HepG2 (cell line): ENCODE results near the gene SELENOH. TPM values are rescaled to one million over a fixed set of nuclear protein-coding genes. Genes with fewer than 3 reads are reported as not detected.

ENCODE experiments used
- BRF2 ChIP-seq: sonication (generic); formaldehyde crosslinking; IDR thresholded peaks from 2 replicates; pipeline ENCODE4 v1.8.1; 2022; ENCODE audit warnings: mild to moderate bottlenecking, missing genetic modification reagents
- CBX5 ChIP-seq: sonication (generic); formaldehyde crosslinking; IDR thresholded peaks from 2 replicates; pipeline ENCODE4 v1.4.0; 2020; ENCODE audit warnings: missing genetic modification reagents, borderline replicate concordance
- DR1 ChIP-seq: sonication (generic); formaldehyde crosslinking; IDR thresholded peaks from 2 replicates; pipeline ENCODE4 v1.8.0; 2021; ENCODE audit warnings: mild to moderate bottlenecking, missing genetic modification reagents, inconsistent platforms
- EP300 ChIP-seq, 3 experiments: sonication (generic) in 1 of 3; formaldehyde crosslinking in 1 of 3; IDR thresholded peaks; 2 replicates each; pipeline versions ENCODE4 v1.5.1 to v1.6.1; 2011 to 2020; ENCODE audit warnings: low read depth in 2 of 3, low read length in 2 of 3, borderline replicate concordance in 1 of 3, improper control_type of control experiment in 1 of 3, mild to moderate bottlenecking in 1 of 3, missing genetic modification reagents in 1 of 3, moderate library complexity in 1 of 3
- GATAD1 ChIP-seq: IDR thresholded peaks from 2 replicates; pipeline ENCODE4 v1.6.1; 2016; ENCODE audit warnings: missing genetic modification reagents, missing compliant biosample characterization
- GLI4 ChIP-seq: sonication (generic); formaldehyde crosslinking; IDR thresholded peaks from 2 replicates; pipeline ENCODE4 v1.5.1; 2020; ENCODE audit warnings: missing genetic modification reagents, mild to moderate bottlenecking, moderate library complexity, borderline replicate concordance
- HDAC1 ChIP-seq: sonication (generic); formaldehyde crosslinking; IDR thresholded peaks from 2 replicates; pipeline ENCODE4 v1.5.1; 2020; ENCODE audit warnings: mild to moderate bottlenecking, missing genetic modification reagents
- HNF1B ChIP-seq: sonication (generic); formaldehyde crosslinking; IDR thresholded peaks from 2 replicates; pipeline ENCODE4 v1.5.1; 2020; ENCODE audit warnings: mild to moderate bottlenecking, moderate library complexity, missing genetic modification reagents
- KMT2B ChIP-seq: IDR thresholded peaks from 2 replicates; pipeline ENCODE4 v1.6.1; 2016; ENCODE audit warnings: missing genetic modification reagents, missing compliant biosample characterization
- NFYC ChIP-seq: IDR thresholded peaks from 2 replicates; pipeline ENCODE4 v1.6.1; 2016; ENCODE audit warnings: missing genetic modification reagents, missing compliant biosample characterization
- SAP130 ChIP-seq: IDR thresholded peaks from 2 replicates; pipeline ENCODE4 v1.6.1; 2016; ENCODE audit warnings: low read depth
- SOX5 ChIP-seq: IDR thresholded peaks from 2 replicates; pipeline ENCODE4 v1.6.1; 2016; ENCODE audit warnings: borderline replicate concordance
- USF2 ChIP-seq, 2 experiments: sonication (generic) in 1 of 2; formaldehyde crosslinking in 1 of 2; IDR thresholded peaks; 2 replicates each; pipeline versions ENCODE4 v1.5.1 to v1.6.1; 2011 to 2020; ENCODE audit warnings: borderline replicate concordance in 1 of 2, low read depth in 1 of 2, low read length in 1 of 2, mild to moderate bottlenecking in 1 of 2, missing genetic modification reagents in 1 of 2, moderate library complexity in 1 of 2
- ZGPAT ChIP-seq: IDR thresholded peaks from 2 replicates; pipeline ENCODE4 v1.6.1; 2016; ENCODE audit warnings: mild to moderate bottlenecking
- ZNF121 ChIP-seq: sonication (generic); formaldehyde crosslinking; IDR thresholded peaks from 2 replicates; pipeline ENCODE4 v1.5.0; 2020; ENCODE audit warnings: mild to moderate bottlenecking, missing genetic modification reagents
- ZNF18 ChIP-seq: sonication (generic); formaldehyde crosslinking; IDR thresholded peaks from 2 replicates; pipeline ENCODE4 v1.8.0; 2022; ENCODE audit warnings: mild to moderate bottlenecking, missing genetic modification reagents; ENCODE audit not compliant: insufficient replicate concordance
- ZNF3 ChIP-seq: IDR thresholded peaks from 2 replicates; pipeline ENCODE4 v1.7.0; 2017; ENCODE audit warnings: inconsistent platforms
- ZNF556 ChIP-seq: sonication (generic); formaldehyde crosslinking; IDR thresholded peaks from 2 replicates; pipeline ENCODE4 v1.4.0; 2020; ENCODE audit warnings: mild to moderate bottlenecking, missing genetic modification reagents, borderline replicate concordance
- ZNF652 ChIP-seq: IDR thresholded peaks from 2 replicates; pipeline ENCODE4 v1.6.1; 2016; ENCODE audit warnings: low read depth, borderline replicate concordance
- ZSCAN25 ChIP-seq: sonication (generic); formaldehyde crosslinking; IDR thresholded peaks from 2 replicates; pipeline ENCODE4 v1.8.0; 2022; ENCODE audit warnings: mild to moderate bottlenecking, missing genetic modification reagents
- polyA plus RNA-seq, 8 experiments: library from polyadenylated mRNA; depleted of rRNA in 3 of 8; stranded (reverse) in 7 of 8; unstranded in 1 of 8; fragments of >200 nt; fragmentation: Illumina TruSeq in 4 of 8; extraction: Trizol in 4 of 8; gene quantifications; 2 replicates each; pipeline versions ENCODE4 v1.2.1 to v1.2.3, GENCODE V29; 2011 to 2016; ENCODE audit warnings: low read depth in 4 of 8, missing spikeins in 1 of 8, mixed read lengths in 1 of 8; ENCODE audit not compliant: insufficient read depth in 1 of 8
- total RNA-seq, 5 experiments: library from RNA; depleted of rRNA; stranded (reverse); fragments of >200 nt; fragmentation: Illumina TruSeq; extraction: Trizol; gene quantifications; 2 replicates each; pipeline ENCODE4 v1.2.3, GENCODE V29; 2016; ENCODE audit warnings: low read depth in 1 of 5

SELENOH gene
- total and polyA plus RNA-seq, 2 of the 13 experiments (the other 11 are each of a cell fraction or from before 2014, with no cell fraction given): 27.2 to 77.4 TPM

GRCh38 chr11:57778318-57779037 lies 37.2 kb downstream of the SELENOH start (continued):
- peak; percentile 61; the same call in 1 of the 2 replicates for TF ChIP-seq HNF1B (CRISPR knock-in tag)
- TF ChIP-seq NFYC (CRISPR knock-in tag): peak; percentile 85
- no peak for TF ChIP-seq GLI4
- TF ChIP-seq HDAC1 (CRISPR knock-in tag): peak; percentile 80
- TF ChIP-seq ZNF18 (CRISPR knock-in tag): peak; percentile 91
- TF ChIP-seq DR1 (CRISPR knock-in tag): no peak
- peak; percentile 79; the same call in 1 of the 2 replicates for TF ChIP-seq CBX5
- TF ChIP-seq USF2 (IDR thresholded peaks at IDR 0.05; ENCODE audit: low read depth, low read length): no peak; the same call in 1 of the 2 replicates
- no peak for TF ChIP-seq USF2 (CRISPR knock-in tag; IDR thresholded peaks at IDR 0.05; ENCODE audit: borderline replicate concordance)
- 0 out of 2 replicates have a peak, but pooled peaks have one; percentile 2 for TF ChIP-seq GATAD1
- TF ChIP-seq SAP130 (CRISPR knock-in tag): peak; percentile 80
- TF ChIP-seq ZNF652 (CRISPR knock-in tag): peak; percentile 36; the same call in 1 of the 2 replicates
- TF ChIP-seq BRF2 (CRISPR knock-in tag): no peak
- peak; percentile 95 for TF ChIP-seq SOX5
- peak; percentile 18; the same call in 1 of the 2 replicates for TF ChIP-seq ZNF121 (CRISPR knock-in tag)
- TF ChIP-seq ZNF3: no peak
- peak; percentile 55 for TF ChIP-seq ZSCAN25
- peak; percentile 59; the same call in 1 of the 2 replicates for TF ChIP-seq KMT2B (CRISPR knock-in tag)
- 0 out of 2 replicates have a peak, but pooled peaks have one; percentile 39 for TF ChIP-seq ZNF556 (CRISPR knock-in tag)
- peak; percentile 87 to 96 for TF ChIP-seq EP300 (IDR thresholded peaks at IDR 0.05; ENCODE audit: low read depth in 2 of 2, low read length in 2 of 2)
- TF ChIP-seq EP300 (CRISPR knock-in tag; IDR thresholded peaks at IDR 0.05; ENCODE audit: borderline replicate concordance): peak; percentile 90
- peak; percentile 84 for TF ChIP-seq ZGPAT
